HEK293 (cell line): Measurements from ENCODE around the gene ACTL9.

Source experiments
- ZNF776 ChIP-seq: fragments of 450-650 bp; formaldehyde crosslinking; IDR thresholded peaks from 2 replicates; pipeline ENCODE4 v1.5.0; 2017; ENCODE audit warnings: missing biosample characterization, missing genetic modification characterization, borderline replicate concordance
- TF ChIP-seq, protein P1 (sequence below): fragments of 450-650 bp; formaldehyde crosslinking; IDR thresholded peaks from 2 replicates; pipeline ENCODE4 v1.5.1; 2016; ENCODE audit warnings: missing biosample characterization, missing genetic modification characterization
- TF ChIP-seq, protein P2 (sequence below): fragments of 450-650 bp; formaldehyde crosslinking; IDR thresholded peaks from 2 replicates; pipeline ENCODE4 v1.5.1; 2016; ENCODE audit warnings: missing biosample characterization, missing genetic modification characterization

DNA sequence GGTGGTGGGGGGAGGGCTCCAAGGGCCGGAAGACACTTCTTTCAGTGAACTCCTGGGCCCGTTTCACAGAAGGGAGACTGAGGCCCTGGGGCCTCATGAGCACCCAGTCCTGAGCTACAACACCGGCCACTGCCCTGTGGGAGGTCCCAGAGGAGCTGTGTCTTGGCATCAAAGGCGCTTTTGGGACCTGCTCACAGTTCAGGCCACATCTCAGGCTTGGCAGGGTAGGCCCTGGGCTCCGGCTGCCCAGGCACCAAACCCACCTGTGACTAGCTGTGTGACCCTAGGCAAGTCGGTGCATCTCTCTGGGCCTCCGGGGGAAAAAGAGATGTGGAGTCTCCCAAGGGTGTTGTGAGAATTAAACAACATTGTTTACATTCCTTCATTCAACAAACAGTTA lies 38.7 kb downstream of the ACTL9 start:
- TF ChIP-seq, protein P1, sequence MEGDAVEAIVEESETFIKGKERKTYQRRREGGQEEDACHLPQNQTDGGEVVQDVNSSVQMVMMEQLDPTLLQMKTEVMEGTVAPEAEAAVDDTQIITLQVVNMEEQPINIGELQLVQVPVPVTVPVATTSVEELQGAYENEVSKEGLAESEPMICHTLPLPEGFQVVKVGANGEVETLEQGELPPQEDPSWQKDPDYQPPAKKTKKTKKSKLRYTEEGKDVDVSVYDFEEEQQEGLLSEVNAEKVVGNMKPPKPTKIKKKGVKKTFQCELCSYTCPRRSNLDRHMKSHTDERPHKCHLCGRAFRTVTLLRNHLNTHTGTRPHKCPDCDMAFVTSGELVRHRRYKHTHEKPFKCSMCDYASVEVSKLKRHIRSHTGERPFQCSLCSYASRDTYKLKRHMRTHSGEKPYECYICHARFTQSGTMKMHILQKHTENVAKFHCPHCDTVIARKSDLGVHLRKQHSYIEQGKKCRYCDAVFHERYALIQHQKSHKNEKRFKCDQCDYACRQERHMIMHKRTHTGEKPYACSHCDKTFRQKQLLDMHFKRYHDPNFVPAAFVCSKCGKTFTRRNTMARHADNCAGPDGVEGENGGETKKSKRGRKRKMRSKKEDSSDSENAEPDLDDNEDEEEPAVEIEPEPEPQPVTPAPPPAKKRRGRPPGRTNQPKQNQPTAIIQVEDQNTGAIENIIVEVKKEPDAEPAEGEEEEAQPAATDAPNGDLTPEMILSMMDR (tag by site-specific recombination): no peak
- no peak for TF ChIP-seq ZNF776 (tag by site-specific recombination)
- TF ChIP-seq, protein P2, sequence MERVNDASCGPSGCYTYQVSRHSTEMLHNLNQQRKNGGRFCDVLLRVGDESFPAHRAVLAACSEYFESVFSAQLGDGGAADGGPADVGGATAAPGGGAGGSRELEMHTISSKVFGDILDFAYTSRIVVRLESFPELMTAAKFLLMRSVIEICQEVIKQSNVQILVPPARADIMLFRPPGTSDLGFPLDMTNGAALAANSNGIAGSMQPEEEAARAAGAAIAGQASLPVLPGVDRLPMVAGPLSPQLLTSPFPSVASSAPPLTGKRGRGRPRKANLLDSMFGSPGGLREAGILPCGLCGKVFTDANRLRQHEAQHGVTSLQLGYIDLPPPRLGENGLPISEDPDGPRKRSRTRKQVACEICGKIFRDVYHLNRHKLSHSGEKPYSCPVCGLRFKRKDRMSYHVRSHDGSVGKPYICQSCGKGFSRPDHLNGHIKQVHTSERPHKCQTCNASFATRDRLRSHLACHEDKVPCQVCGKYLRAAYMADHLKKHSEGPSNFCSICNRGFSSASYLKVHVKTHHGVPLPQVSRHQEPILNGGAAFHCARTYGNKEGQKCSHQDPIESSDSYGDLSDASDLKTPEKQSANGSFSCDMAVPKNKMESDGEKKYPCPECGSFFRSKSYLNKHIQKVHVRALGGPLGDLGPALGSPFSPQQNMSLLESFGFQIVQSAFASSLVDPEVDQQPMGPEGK (tag by site-specific recombination): no peak
